GM12892 (cell line): ENCODE data around the gene ELAC2.

Experiments used
- DNase-seq: peaks from one replicate; pipeline ENCODE4 v3.0.0; 2011; ENCODE audit not compliant: insufficient read length
- FAIRE-seq: peaks from 2 replicates; lab custom pipeline; 2011; peaks lifted over from hg19 to GRCh38; lab: Jason Lieb, UNC
- POLR2A ChIP-seq: IDR thresholded peaks from 2 replicates; pipeline ENCODE4 v1.6.1; 2011; ENCODE audit warnings: low read depth, low read length, control low read depth
- POLR2AphosphoS5 ChIP-seq: IDR thresholded peaks from 2 replicates; pipeline ENCODE4 v1.6.1; 2011; ENCODE audit warnings: low read depth, low read length, control low read depth
- TAF1 ChIP-seq: IDR thresholded peaks from 2 replicates; pipeline ENCODE4 v1.6.1; 2011; ENCODE audit warnings: low read depth, mild to moderate bottlenecking, control low read depth, low read length, borderline replicate concordance

The ELAC2 gene

GRCh38 chr17:12965988-12966387 is 51.8 kb downstream of the ELAC2 start:
- TF ChIP-seq POLR2A (no peak), POLR2AphosphoS5 (no peak), TAF1 (no peak)

GRCh38 chr17:12964840-12965239 is 53.0 kb downstream of the ELAC2 start:
- TF ChIP-seq POLR2A (no peak), POLR2AphosphoS5 (no peak), TAF1 (no peak)
- FAIRE-seq = no peak
- DNase-seq = no peak

More at GRCh38 chr17:12965988-12966387, 51.8 kb downstream of the ELAC2 start:
- FAIRE-seq (no peak), DNase-seq (no peak)

- TF ChIP-seq POLR2AphosphoS5 (no peak), TAF1 (no peak), POLR2A (no peak)
- DNase-seq (no peak), FAIRE-seq (no peak)
Measured at GRCh38 chr17:12964162-12964561, 53.7 kb downstream of the ELAC2 start.

DNA sequence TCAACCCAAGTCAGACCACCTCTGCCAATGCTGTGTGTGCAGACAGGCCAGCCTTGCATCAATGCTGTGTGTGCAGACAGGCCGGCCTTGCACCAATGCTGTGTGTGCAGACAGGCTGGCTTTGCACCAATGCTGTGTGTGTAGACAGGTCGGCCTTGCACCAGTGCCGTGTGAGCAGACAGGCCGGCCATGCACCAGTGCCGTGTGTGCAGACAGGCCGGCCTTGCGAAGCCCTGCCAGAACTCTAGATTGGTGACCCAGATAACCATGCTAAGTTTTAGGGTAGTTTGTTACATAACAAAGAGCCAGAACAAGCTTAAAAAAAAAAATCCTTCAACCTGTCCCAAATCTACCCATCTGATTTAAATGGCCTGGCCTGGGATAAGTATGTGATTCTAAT is 54.3 kb downstream of the ELAC2 start:
- DNase-seq = no peak
- no peak for TF ChIP-seq TAF1
- no peak for TF ChIP-seq POLR2AphosphoS5
- no peak for TF ChIP-seq POLR2A
- no peak for FAIRE-seq

GRCh38 chr17:12961655-12962054 is 56.2 kb downstream of the ELAC2 start:
- TF ChIP-seq TAF1 (no peak), POLR2A (no peak), POLR2AphosphoS5 (no peak)
- DNase-seq (no peak), FAIRE-seq (no peak)

DNA sequence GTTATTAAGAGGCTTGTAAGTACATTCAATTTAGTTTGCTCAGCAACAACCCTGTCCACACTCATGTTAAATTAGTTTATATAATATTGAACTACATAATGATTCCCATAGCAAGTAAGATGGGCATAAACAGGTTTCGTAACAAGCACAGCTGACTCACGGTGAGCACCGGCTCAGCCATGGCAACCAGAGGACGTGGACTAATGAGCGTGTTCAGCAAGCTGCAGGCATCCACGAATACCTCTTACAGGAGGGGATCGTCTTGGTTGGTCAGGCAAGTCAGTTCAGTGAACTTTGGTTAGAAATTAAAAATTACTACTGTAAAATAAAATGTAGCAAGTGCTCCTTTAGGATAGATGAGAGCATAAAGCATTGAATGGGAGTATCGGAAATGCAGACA is 58.4 kb downstream of the ELAC2 start:
- DNase-seq = no peak
- FAIRE-seq = no peak
- TF ChIP-seq POLR2AphosphoS5 (no peak), TAF1 (no peak), POLR2A (no peak)

DNA sequence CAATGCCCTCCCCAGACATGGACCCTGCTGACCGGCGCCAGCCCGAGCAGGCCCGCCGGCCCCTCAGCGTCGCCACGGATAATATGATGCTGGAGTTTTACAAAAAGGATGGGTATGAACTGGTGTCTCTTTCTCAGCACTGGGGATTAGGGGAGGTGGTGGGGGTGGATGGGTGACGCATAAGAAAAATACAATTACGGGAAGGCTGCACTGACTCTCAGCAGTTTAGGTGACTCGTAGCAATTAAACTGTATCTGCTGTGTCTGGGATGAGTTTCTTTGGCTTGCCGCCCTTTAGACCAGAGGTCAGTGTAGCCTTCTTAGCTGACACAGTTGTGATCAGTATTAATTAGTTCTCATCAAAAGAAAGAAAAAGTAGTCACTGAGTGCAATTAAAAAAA is 59.0 kb downstream of the ELAC2 start:
- no peak for TF ChIP-seq POLR2AphosphoS5
- TF ChIP-seq POLR2A = no peak
- no peak for TF ChIP-seq TAF1
- FAIRE-seq (no peak), DNase-seq (no peak)

DNA sequence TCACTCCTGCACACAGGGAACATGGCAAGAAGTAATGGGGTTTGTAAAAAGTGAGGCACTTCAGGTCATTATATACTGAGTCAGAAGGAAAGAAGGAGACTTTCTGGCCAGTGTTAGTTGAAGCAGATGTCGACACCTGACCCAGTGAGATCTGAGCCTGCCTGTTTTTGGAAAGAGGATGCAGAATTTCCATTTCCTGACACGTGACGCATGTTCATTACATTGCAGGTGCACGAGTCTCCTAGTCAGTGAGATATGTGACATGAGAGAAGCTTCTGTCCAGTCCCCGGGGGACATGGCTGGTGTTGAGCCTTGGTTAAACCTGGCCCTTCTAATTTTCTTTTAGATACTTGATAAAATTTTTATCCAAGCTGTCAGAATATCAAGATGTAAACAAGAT is 62.3 kb downstream of the ELAC2 start:
- no peak for TF ChIP-seq POLR2A
- no peak for TF ChIP-seq POLR2AphosphoS5
- no peak for TF ChIP-seq TAF1
- no peak for DNase-seq
- FAIRE-seq = no peak

- no peak for FAIRE-seq
- DNase-seq = no peak
- no peak for TF ChIP-seq POLR2AphosphoS5
- TF ChIP-seq TAF1 = no peak
- TF ChIP-seq POLR2A = no peak
Measured at GRCh38 chr17:12953156-12953555, 64.7 kb downstream of the ELAC2 start.

DNA sequence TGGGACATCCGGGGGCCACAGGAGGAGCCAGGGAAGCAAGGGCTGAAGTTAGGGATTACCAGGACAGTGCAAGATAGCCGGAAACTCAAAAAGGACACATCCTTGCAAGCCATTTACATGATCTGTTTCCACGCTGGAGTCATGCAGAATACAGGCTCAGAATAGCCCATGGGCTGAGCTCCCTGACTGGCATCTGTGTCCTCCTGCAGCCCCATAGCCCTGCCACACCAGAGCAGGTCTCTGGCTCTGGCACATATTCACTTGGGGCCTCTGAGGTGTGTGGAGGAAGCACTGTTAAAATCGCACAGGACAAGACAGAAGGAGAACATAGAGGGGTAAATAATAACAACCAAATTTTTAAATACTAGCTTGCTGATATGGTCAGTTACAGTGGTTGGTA is 65.8 kb downstream of the ELAC2 start:
- DNase-seq = no peak
- no peak for FAIRE-seq
- TF ChIP-seq POLR2A = no peak
- no peak for TF ChIP-seq TAF1
- TF ChIP-seq POLR2AphosphoS5 = no peak

DNA sequence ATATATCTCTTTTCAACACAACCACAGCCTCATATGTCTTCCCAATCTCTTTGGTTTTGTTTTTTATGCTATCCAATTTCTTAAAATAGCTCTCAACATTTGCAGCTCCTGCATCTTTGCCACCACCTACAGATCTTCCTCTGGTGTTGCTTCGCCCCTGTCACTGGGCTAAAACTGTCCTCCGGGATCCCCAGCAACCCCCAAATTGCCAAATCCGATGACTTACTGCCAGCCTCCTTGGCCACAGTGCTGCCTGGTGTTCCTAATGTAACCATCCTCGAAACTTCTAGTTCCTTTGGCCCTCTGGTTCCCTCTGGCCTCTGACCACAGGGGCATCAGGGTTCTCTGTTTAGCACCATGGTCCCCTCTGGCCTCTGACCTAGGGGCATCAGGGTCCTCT is 70.8 kb downstream of the ELAC2 start:
- DNase-seq = no peak
- no peak for FAIRE-seq
- no peak for TF ChIP-seq POLR2A
- no peak for TF ChIP-seq POLR2AphosphoS5
- TF ChIP-seq TAF1 = no peak
